Measurements from ENCODE around the gene CAMKK2. TPM values are rescaled to one million over a fixed set of nuclear protein-coding genes. Genes with fewer than 3 reads are reported as not detected.

CAMKK2 gene
- total RNA-seq, 1 experiment from 2014 or later: 24.7 TPM

- Histone ChIP-seq H2AK5ac (ENCODE audit: insufficient read length, low read length) (no peak overlapping the region), H4K5ac (ENCODE audit: insufficient read length, low read depth, low read length) (no peak overlapping the region), H2BK20ac (ENCODE audit: low read depth, low read length, poor library complexity, severe bottlenecking) (no peak overlapping the region), H3K9me3 (ENCODE audit: control insufficient read depth, low read depth, low read length) (no peaks in the 10 kb centered on the region), H2BK15ac (ENCODE audit: low read depth, low read length) (no peak overlapping the region), H2BK12ac (ENCODE audit: insufficient read length, low read depth, low read length) (no peak overlapping the region), H3K27ac (ENCODE audit: insufficient read length, low read depth, low read length) (no peak overlapping the region), H3K56ac (ENCODE audit: insufficient read length, low read depth, low read length) (no peak overlapping the region), H3K79me2 (ENCODE audit: insufficient read depth, low read length) (no peaks in the 10 kb centered on the region), H3K23ac (ENCODE audit: insufficient read length, low read depth, low read length) (no peak overlapping the region), H3K23me2 (ENCODE audit: insufficient read length, low read depth, low read length, poor library complexity, severe bottlenecking) (no peaks in the 10 kb centered on the region), H2AFZ (ENCODE audit: low read length) (no peak overlapping the region), H3K4me1 (ENCODE audit: insufficient read depth, low read length) (no peaks in the 10 kb centered on the region), H3K18ac (ENCODE audit: insufficient read length, low read depth, low read length) (no peak overlapping the region), H3K27me3 (ENCODE audit: insufficient read depth, low read length) (no peaks in the 10 kb centered on the region), H3T11ph (ENCODE audit: low read length) (no peak overlapping the region), H4K91ac (ENCODE audit: insufficient read length, low read depth, low read length) (no peak overlapping the region), H3K4me2 (ENCODE audit: insufficient read depth, insufficient read length, low read length) (no peak overlapping the region), H4K20me1 (ENCODE audit: control insufficient read depth, insufficient read depth, insufficient read length) (no peaks in the 10 kb centered on the region), H2BK120ac (ENCODE audit: low read depth, low read length, poor library complexity, severe bottlenecking) (no peak overlapping the region), H3K9ac (ENCODE audit: extremely low read depth, insufficient read length, low read length) (no peak overlapping the region), H3K79me1 (ENCODE audit: insufficient read depth, low read depth, low read length, poor library complexity, severe bottlenecking) (no peaks in the 10 kb centered on the region), H3K4ac (ENCODE audit: low read depth, low read length) (no peak overlapping the region), H2BK5ac (ENCODE audit: insufficient read length, low read length) (no peak overlapping the region), H3K14ac (ENCODE audit: insufficient read depth, low read length) (no peak overlapping the region), H4K8ac (replicated peaks; ENCODE audit: insufficient read length, low read depth, low read length) (no peak overlapping the region)
- H3K9me3 Mint-ChIP-seq: no peaks in the 10 kb centered on the region
- no CpG with 5 or more reads among the region's 35 CpGs for WGBS (ENCODE audit: extremely low coverage, insufficient read length, low lambda C conversion rate)
- no peaks in the 10 kb centered on the region for H3K27me3 Mint-ChIP-seq (ENCODE audit: low read depth)
- H3K4me1 Mint-ChIP-seq: peaks cover 0 to 8% of the 10 kb centered on the region in 2 experiments; a peak in 3 of 4 replicates
- no peak for DNase-seq
- TF ChIP-seq CTCF (conservative IDR thresholded peaks at IDR 0.05): no peak
- H3K36me3 Mint-ChIP-seq (ENCODE audit: insufficient read depth in 1 of 3, low read depth in 3 of 3): peaks cover 22 to 45% (median 35%) of the 10 kb centered on the region in 3 experiments; a peak in 6 of 7 replicates
- H3K4me3 Mint-ChIP-seq: no peak overlapping the region
- H3K27ac Mint-ChIP-seq: no peak overlapping the region
Measured at GRCh38 chr12:121274036-121274763, 22.3 kb downstream of the CAMKK2 start.
